GM18909 (cell line): ENCODE data around the gene SULF2.
"Not testable (repeated sequence)": the region's sequence is repeated elsewhere in the genome, so short reads cannot be mapped to it uniquely, and the experiment has no call there.

Source experiments
- ATAC-seq: cut with Tn5 transposase; IDR thresholded peaks from one replicate; pipeline ENCODE4 v1.9.1; 2021; ENCODE audit warnings: mild to moderate bottlenecking; ENCODE audit not compliant: unreplicated experiment, poor library complexity

The SULF2 gene

DNA sequence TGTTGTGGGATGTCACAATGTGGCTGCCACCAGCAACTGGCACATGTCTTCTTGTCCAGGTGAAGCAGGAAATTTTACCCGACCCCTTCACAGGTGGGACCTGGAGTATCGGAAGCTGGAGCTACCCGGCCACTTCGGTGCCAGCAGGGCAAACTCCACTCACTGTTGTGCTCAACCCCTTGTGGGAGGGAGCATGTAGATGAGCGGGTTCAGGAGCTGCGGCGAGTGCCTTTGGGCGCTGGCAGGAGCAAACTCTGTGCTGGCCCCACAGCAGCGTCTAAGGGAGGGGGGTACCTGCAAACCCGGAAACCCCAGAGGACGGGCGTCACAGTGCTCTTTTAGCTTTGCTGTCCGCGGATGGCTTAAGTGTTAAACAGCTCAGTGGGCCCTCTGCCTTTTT is 20.7 kb upstream of the SULF2 start:
- no peak for ATAC-seq

DNA sequence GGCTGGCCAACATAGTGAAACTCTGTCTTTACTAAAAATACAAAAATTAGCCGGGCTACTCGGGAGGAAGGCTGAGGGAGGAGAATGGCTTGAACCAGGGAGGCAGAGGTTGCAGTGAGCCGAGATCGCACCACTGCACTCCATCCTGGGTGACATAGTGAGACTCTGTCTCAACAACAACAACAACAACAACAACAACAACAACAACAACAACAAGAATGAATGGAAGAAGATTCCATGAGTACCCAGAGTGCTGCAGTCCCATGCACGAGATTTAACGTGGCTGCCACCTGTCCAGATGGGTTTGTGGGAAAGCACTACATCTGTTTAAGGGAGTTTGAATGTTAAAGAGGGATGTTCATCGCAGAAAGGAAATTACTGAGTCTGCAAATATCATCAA is 19.7 kb upstream of the SULF2 start:
- not testable (repeated sequence) for ATAC-seq

DNA sequence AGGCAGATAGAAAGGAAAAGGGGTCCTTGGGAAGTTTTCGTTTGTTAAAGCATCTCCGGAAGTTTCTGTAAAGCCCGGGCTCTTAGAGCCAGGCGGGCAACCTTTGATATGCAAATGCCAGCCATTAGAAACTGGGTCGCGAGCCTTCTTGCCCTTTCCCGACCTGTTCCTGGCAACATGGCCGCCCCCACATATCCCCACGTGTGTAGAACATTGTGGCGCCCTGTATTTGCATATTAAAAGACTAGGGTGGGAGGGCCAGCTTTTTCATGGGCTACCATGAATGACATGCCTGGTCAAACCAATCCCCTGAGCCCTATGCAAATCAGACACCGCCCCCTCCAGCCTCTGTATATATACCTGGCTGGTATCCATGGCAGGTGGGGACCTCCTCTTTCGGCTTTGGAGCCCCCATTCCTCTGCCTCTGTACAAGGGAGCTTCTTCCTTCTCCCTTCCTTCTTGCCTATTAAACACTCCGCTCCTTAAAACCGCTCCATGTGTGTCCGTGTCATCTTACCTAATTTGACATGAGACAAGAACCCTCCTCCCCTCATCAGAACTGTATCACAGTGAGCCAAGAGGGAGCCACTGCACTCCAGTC is 19.0 kb upstream of the SULF2 start:
- not testable (repeated sequence) for ATAC-seq

DNA sequence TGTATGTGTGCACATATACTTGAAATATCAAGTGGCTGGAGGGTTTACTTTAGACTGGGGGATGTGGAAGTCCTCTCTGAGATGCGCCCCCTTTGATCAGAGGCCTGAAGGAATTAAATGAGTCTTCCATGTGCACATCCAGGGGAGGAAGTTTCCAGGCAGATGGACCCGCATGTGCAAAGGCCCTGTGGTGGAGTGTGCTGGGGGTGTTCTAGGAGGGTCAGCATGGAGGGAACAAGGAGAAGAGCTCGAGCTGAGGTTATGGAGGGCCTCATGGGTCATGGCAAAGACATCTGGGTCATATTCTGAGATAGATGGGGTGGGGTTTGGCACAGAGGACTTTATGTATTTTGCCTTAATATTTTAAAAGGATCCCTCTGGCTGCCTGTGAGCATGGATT is 17.7 kb upstream of the SULF2 start:
- no peak for ATAC-seq

DNA sequence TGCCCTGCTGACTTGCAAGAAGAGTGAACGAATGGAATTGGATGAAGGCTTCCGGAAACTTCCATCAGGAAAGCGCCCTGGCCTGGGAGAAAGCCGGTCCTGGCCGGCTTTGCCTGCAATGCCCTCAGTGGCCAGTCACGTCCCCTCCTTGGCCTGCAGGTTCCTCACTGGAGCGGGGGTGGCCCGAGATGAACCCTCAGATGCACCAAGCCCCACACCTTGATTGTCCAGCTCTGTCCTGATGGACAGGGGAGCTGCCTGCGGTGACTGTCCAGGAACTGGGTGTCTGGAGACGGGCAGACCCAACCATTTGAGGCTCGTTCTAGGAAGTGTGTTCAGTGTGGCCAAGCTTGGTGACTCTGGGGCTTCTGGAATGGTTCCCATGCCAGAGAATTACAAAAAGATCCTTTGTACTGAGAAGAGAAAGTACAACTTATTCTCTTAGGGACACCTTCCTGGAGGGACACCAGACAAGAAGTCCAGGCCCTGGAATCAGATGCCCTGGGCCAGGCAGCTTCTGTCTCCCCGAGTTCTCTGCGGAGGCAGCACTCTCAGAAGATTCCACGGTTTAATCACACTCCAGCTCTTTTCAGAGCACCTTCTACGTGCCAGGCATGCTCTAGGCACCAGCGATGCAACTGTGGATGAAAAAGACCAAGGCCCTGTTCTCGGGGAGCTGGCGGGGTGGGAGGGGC is 17.1 kb upstream of the SULF2 start:
- ATAC-seq, result no peak

DNA sequence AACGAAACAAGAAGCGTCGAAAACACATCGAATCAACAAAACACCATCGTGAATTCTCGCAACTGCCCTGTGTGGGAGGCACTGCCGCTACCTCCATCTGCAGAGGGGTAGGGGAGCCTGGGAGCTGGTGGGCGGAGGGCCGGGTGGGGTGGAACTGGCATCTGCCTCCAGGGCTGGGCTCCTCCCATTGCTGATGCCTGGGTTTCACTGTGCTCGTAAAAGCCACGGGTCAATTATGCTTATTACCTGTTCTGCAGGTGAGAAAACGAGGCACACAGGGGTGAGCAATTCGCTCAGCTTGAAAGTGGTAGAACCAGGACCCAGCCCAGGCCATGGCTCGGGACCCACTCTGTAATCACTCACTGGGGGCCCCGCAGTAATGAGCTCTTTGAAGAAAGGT is 16.5 kb upstream of the SULF2 start:
- no peak for ATAC-seq

DNA sequence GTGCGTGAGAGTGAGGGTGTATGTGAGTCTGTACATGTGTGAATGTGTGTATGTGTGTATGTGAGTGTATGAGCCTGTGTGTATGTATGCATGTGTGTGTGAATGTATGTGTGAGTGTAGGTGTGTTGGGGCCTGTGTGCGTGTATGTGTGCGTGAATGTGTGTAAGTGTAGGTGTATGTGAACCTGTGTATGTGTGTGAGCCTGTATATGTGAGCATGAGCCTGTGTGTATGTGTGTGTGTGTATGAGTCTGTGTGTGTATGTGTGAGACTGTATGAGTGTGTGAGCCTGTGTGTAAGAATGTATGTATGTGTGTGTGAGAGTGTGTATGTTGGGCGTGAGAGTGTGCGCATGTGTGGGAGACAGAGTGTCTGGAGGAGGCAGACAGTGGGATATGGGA is 15.8 kb upstream of the SULF2 start:
- ATAC-seq, result no peak

DNA sequence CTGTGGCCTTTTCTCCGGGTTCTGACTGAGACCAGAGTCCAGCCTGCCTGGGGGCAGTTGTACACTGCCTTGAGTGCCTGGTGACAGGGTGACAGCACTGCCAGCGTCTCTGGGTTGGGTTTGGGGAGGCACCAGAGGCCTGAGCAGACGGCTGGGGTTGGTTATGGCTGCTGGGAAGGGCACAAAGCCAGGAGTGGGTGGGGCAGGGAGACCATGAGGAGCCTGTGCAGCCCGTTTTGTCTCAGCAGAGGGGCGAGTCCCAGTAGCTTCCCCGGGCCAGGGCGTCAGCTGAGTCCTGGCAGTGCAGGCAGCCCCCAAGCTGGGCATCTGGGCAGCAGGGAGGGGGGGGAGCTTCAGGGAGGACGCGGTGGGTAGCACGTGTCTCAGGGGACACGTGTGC is 15.3 kb upstream of the SULF2 start:
- no peak for ATAC-seq

DNA sequence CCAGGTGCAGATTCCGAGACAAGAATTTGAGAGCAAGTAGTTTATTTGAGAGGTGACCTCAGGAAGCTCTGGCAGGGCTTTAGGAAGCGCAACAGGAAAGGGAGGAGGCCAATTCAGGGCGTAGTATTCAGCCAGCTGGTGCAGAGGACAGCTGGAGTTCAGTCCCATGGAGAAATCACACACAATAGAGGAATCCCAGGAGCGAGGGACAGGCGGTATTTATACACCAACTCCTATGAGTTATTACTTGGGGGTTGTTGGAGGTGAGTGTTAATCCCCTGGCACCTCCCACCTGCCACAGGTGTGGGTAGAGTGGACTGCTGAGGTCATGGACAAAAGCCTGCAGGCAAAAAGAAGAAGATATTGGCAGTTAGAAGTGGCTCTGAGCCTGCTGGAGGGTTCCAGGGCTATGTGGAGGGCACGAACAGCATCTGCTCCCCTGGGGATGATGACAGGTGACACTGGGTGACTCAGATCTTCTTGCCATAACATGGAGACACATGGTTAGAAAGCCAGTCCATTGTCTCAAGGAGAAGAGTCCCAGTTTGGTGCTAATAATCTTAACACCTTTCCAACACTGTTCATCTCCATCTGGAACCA is 13.9 kb upstream of the SULF2 start:
- ATAC-seq, result no peak

DNA sequence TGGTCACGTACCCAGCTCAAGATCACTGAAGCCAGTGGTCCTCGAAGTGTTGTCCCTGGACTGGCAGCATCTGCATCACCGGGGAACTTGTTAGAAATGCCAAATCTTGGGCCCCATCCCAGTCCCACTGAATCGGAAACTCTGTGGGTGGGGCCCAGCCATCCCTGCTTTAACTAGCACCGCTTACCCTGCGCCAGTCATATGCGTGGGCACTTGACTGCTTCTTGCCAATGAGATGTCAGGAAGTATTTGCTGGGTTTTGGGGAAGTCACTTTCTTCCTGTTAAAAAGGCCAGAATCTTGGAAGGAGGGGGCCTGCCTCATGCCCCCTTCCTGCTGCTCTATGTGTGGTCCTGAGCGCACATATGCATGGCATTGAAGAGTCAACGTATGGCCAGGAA is 11.7 kb upstream of the SULF2 start:
- ATAC-seq, result no peak

DNA sequence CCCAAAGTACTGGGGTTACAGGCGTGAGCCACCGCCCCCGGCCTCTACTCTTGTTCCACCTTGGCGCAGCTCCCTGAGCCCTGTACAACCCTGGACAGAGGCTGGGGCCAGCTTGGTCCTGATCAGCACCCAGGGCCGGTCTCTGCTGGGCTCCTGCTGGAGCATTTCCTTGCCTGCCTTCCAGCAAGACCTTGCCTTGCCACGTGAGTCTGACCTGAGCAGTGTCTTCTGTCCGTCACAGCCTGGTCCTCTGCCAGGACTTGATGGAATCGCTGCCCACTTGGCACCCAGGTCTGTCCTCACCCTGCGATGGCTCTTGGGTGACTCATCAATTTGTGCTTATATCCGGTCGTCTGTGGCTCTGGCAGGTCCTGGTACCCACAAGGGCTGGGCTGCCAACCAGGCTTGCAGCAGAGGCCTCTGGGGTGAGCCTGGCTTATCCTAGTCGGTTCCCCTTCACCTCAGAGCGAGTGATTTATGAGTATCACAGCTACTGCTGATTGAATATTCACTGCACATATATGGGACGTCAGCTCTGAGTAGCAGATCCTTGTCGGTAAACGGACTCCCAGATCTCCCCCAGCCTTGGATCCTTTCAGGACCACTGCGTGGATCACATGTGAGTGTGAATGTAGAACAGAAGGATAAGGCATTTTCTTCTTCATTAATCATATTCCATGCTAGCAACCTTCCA is 10.1 kb upstream of the SULF2 start:
- ATAC-seq, result no peak

DNA sequence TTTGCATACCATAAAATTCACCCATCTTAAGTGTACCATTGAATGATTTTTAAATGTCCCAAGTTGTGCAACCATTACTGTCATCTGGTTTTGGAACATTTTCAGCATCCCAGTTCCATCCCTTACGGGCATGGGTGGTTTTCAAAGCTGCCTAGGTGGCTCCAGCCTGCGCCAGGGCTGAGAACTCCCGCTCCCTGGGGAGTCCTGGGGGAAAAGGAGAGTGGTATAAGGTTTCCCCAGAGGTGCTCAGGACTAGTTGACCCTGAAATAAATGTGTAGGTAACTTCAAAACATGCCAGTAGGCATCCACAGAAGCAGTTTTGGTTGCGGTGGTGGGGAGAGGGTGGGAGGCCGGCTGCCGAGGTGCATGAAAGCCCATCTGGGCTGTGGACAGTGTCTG is 9.0 kb upstream of the SULF2 start:
- not testable (repeated sequence) for ATAC-seq

DNA sequence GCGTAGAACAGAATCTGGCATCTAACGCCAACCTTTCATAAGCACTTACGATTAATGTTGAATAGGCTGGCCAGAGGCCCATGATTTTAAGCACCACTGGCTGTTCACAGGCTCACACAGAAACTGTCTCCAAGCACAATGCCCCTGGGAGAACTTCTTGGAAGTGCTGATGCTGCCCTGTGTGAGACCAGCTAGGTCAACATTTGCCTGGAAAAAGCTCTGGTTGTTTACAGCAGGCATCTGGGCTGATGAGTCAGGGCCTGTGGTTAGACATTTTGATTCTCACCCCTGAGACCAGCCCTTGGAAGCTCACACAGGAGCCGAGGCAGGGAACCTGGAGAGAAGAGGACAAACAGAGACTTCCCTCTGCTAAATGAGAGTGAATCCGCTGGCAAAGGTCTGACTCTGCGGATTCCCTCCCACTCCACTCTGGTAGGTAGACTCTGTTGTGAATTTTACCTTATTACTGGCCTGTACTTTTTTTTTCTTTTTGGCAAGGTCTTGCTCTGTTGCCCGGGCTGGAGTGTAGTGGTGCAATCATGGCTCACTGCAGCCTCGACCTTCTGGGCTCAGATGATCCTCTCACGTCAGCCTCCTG is 6.8 kb upstream of the SULF2 start:
- no peak for ATAC-seq

DNA sequence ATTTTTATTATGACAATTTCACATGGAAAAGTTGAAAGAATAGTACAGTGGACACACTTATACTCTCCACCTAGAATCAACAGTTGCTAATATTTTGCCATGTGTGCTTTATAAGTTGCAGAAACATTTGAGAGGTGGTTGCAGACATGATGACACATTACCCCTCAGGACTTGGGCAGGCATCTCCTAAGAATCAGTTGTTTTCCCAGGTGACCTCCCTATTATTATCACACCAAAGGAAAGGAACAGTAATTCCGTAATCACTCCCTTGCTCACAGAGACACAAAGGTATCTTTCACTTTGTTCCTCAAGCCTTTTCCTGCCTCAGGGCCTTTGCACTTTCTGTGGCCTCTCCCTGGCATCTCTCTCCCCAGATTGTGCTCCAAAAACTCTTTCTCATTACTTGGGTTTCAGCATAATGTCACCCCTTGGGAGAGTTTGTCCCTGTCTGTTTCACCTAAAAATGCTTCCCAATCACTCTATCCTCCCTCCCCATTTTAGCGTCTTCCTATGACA is 5.9 kb upstream of the SULF2 start:
- ATAC-seq, result no peak

DNA sequence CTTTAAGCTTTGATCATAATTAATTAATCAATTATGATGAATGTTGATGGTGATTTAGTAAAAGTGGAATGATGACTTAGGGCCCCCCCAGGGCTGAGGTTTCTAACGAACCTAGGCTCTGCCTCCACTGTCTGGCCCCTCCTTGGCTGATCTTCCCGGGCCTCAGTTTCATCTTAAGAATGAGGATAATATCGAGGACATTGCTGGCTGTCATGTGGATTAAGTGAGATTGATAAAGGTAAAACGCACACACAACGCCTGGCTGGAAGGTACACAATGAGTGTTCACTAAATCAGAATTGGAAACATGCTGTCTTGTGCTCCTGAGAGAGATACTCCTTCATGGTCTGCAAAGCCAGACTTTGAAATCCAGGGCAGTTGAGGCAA is 5.3 kb upstream of the SULF2 start:
- no peak for ATAC-seq

DNA sequence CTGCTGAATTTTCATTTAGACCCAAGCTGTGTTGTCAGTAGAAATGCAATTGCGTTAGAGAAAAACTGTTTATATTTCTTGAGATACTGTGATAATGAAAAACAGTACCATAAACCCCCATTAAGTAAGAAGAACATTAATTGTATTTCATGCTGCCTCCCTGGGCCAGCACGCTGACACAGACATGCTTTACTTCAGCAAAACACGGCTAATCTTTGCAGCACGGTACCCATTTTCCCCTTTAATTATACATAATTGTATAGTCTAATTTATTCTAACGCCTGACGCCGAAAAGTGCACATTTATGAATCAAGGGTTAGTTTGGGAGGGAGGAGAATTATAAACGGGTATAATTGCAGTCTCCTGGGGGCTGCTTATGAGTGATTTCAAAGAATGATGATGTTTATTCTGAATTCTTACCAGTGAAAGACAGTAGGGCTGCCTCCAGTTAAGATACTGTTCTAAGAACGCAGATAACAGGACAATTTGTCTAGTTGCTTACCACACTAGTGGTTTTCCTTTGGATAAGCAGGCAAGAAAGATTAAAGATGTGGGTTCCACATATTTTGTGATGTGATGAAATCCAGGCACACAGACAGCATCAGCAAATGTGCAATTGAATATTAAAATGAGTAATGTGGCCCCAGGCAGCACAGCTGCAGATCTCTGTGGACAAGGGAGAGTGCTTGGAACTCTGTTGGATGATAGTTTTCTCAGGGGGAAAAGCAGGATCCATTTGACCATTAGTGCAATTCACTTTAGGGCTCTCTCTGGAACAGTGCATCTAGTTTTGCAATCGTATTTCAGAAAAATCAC is 4.7 kb upstream of the SULF2 start:
- no peak for ATAC-seq

DNA sequence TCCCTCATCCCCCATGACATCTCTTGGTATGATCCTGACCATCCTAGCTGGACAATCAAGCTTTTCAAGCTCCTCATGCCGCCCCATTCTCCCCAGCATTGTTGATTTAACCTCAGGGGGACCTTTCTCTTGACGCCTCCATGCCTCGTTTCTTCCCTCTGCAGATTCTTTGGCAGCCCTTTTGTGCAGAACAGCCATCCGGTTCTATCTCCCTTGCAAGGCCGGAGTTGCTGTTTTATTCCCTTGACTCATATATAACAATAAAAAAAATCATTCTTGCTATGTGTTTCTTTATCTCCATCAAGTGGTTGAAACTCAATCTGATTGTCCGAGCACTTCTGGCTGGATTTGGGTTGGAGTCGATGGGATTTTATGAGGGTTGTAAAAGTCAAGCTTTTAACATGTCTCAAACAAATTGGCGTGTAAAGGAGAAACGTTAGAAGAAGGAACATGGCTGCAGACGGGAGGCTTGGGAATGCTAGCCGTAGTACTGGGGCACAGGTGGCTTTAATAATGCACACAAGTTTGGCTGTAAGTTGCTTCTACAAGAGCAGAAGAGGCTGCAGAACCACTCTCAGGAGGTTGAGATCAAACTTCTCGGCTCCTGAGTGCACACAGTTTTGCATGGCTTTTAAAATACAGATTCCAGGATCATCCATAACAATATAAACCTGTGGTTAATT is 3.9 kb upstream of the SULF2 start:
- ATAC-seq, result no peak

DNA sequence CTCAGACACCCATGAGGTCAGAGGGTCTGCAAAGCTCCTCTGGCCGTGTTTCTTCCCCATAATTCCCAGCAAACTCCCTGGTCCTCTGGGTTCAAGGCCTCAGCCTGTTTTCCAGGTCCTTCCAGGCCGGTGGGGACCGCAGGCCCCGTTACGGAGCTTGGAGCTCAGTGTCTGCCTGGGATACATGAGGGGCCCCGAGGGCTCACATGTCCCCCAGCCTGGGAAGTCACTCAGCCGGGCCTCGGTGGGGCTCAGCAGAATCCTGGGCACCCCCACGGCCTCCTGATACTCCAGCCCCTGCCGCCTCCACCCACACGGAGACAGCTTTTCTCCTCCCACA is 3.4 kb upstream of the SULF2 start:
- no peak for ATAC-seq

DNA sequence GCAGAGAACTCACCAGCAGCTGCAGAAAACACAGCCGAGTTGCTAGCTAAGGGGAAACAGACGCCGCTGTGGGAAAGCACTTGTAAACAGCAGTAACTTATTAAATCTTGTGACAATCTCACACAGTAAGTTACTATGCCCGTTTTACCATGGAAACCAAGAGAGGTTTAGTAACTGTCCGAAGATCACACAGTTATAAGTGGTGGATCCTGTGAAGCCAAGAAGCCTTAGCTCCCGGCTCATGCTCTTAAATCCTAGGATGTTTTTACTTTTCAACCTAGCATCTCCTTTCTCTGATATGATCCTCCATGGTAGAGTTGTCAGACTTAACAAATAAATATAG is 1.5 kb upstream of the SULF2 start:
- ATAC-seq, result no peak
